ENCODE results near the gene SPRY4. TPM values are rescaled to one million over a fixed set of nuclear protein-coding genes. Genes with fewer than 3 reads are reported as not detected.

SPRY4 gene
- total and polyA plus RNA-seq, 2 of the 8 experiments (the other 6 are each of a cell fraction or from before 2014, with no cell fraction given) = 59.1 to 113 TPM

DNA sequence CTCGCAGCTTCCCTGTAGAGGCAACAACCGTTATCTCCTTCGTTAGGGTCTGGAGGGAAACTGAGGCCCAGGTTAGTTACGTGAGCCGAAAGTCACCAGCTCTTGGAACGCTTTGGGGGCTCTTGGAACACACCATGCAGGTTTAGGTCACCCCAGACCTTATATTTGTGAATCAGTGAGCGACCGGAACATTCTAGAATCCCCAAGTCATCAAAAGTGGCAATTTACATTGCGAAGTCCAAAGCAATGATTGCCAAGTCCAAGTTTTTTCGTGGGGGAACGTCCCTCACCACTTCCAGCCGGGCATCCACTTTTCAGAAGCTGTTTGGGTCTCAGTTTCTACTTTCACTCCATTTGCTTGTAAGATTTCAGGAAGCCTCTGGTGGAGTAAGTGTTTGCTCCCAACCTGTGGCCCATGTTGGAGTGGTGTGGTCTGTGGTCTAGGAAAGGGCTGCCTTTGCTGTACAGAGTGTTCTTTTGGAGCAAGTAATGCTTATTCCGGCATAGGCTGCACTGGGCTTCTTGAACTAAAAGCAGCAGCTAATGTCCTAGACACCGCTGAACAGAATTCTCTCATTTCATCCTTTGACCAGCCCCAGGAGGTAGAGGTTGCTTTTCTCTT is 32.8 kb upstream of the SPRY4 start:
- H2BK120ac ChIP-seq (replicated peaks; ENCODE audit: low read depth, low read length) = peak overlapping the region; percentile 75
- H3K36me3 ChIP-seq (ENCODE audit: control insufficient read depth in 2 of 4, insufficient read depth in 4 of 4, low read length in 3 of 4) = no peaks in the 10 kb centered on the region
- H3K27ac ChIP-seq (ENCODE audit: low read depth, low read length) = peak overlapping the region; percentile 77; the same call in 1 of the 2 replicates
- FAIRE-seq = no peak
- H3K79me1 ChIP-seq (ENCODE audit: low read depth, low read length) = no peaks in the 10 kb centered on the region
- peak overlapping the region; percentile 70 for H4K5ac ChIP-seq (ENCODE audit: insufficient read length, low read depth, low read length)
- no peaks in the 10 kb centered on the region for H3K9me3 ChIP-seq (ENCODE audit: insufficient read depth in 2 of 2, low read depth in 1 of 2, low read length in 1 of 2)
- H3K23me2 ChIP-seq (ENCODE audit: low read depth, low read length) = peaks cover 1% of the 10 kb centered on the region; the same call in 1 of the 2 replicates
- no peaks in the 10 kb centered on the region for H3K79me2 ChIP-seq (ENCODE audit: control insufficient read depth in 1 of 2, insufficient read depth in 2 of 2, low read length in 2 of 2)
- peak overlapping the region; percentile 69; the same call in 1 of the 2 replicates for H2AK5ac ChIP-seq (ENCODE audit: low read depth, low read length)
- H3K18ac ChIP-seq (ENCODE audit: extremely low read depth, low read length) = peak overlapping the region; percentile 68
- 42% methylated on average over 14 of the region's 14 CpGs; no CpG with 5 or more reads in 1 of the 2 experiments for WGBS, 2 experiments (ENCODE audit: extremely low coverage in 1 of 2, insufficient coverage in 1 of 2, insufficient read length in 1 of 2, insufficient replicate concordance in 2 of 2, low coverage in 1 of 2, low lambda C conversion rate in 2 of 2, missing lambda C conversion rate in 1 of 2)
- H3K4me1 ChIP-seq (replicated peaks in 1 of 4; ENCODE audit: control insufficient read depth in 3 of 4, insufficient read depth in 4 of 4, low read length in 3 of 4) = peaks cover 13 to 30% (median 23%) of the 10 kb centered on the region in 4 experiments
- H3K4me3 ChIP-seq (ENCODE audit: extremely low read depth in 1 of 4, insufficient read depth in 2 of 4, low read depth in 3 of 4, low read length in 4 of 4) = peak overlapping the region; percentile 24 to 65 (median 43); a peak in 7 of 8 replicates
- H4K8ac ChIP-seq (ENCODE audit: extremely low read depth, insufficient read depth, low read length) = peak overlapping the region; percentile 62; the same call in 1 of the 2 replicates
- H3K4ac ChIP-seq (replicated peaks; ENCODE audit: insufficient read length, low read depth, low read length) = peak overlapping the region; percentile 42
- TF ChIP-seq KDM1A (IDR thresholded peaks at IDR 0.05; ENCODE audit: borderline replicate concordance, low read length) (peak; percentile 58; the same call in 1 of the 2 replicates), TAF1 (IDR thresholded peaks at IDR 0.05; ENCODE audit: low read depth, low read length) (no peak)
- H4K91ac ChIP-seq (replicated peaks; ENCODE audit: insufficient read length, low read length) = peak overlapping the region; percentile 98
- no peak overlapping the region for H3K23ac ChIP-seq (ENCODE audit: insufficient read length)
- H3K27me3 ChIP-seq (replicated peaks in 1 of 4; ENCODE audit: control insufficient read depth in 3 of 4, extremely low read depth in 1 of 4, insufficient read depth in 3 of 4, low read length in 3 of 4) = no peaks in the 10 kb centered on the region; a peak in 1 of 7 replicates
- H4K20me1 ChIP-seq (replicated peaks in 1 of 2; ENCODE audit: control insufficient read depth in 1 of 2, insufficient read depth in 2 of 2, low read length in 2 of 2) = no peaks in the 10 kb centered on the region
- H2BK20ac ChIP-seq (ENCODE audit: low read length) = peak overlapping the region; percentile 24; the same call in 1 of the 2 replicates
- peak overlapping the region; percentile 23 for H2BK12ac ChIP-seq (ENCODE audit: low read depth, low read length)
- no peak overlapping the region for H3K14ac ChIP-seq (ENCODE audit: insufficient read length)
- ChIA-PET CTCF (ENCODE audit: partially characterized antibody) (interaction anchor here (0.6 to 4.0 kb wide), 11 partner anchors 24 to 356 kb away, joined by 3 to 27 read pairs (median 3); partner anchors contain the start of gene SPRY4), POLR2A (ENCODE audit: partially characterized antibody) (interaction anchor here (1.0 to 8.8 kb wide), 8 partner anchors 12 to 191 kb away, joined by 3 to 137 read pairs (median 5); partner anchors contain the start of gene SPRY4)
- H2AFZ ChIP-seq (ENCODE audit: low read length) = no peak overlapping the region
- H3K4me2 ChIP-seq (ENCODE audit: insufficient read depth in 1 of 2, low read depth in 2 of 2, low read length in 2 of 2) = peak overlapping the region; percentile 71 to 78
- peak overlapping the region in 2 of 4 experiments; percentile 46 to 58; a peak in 4 of 7 replicates for H3K9ac ChIP-seq (replicated peaks in 1 of 4; ENCODE audit: extremely low read depth in 1 of 4, low read depth in 3 of 4, low read length in 3 of 4)
- DNase-seq (ENCODE audit: low read depth in 1 of 2, low spot score in 2 of 2) = no peak
- H2BK15ac ChIP-seq (ENCODE audit: low read length) = 0 out of 2 replicates have a peak overlapping the region, but pooled peaks have one; percentile 22
- H3K56ac ChIP-seq (replicated peaks; ENCODE audit: insufficient read length, low read depth, low read length) = peak overlapping the region; percentile 88
- H2BK5ac ChIP-seq (ENCODE audit: low read depth, low read length) = peak overlapping the region; percentile 91

Measured in H1 (cell line).